Aorta (tissue), 5 donors: ENCODE measurements around the gene GNG4. TPM values are rescaled to one million over a fixed set of nuclear protein-coding genes. Genes with fewer than 3 reads are reported as not detected.
"Not testable (repeated sequence)": the region's sequence is repeated elsewhere in the genome, so short reads cannot be mapped to it uniquely, and the experiment has no call there.

Source experiments
- ATAC-seq: fragments of 200-7000 bp; cut with Tn5 transposase; one replicate; pipeline ENCODE4 v1.9.1; 2022; ENCODE audit warnings: moderate library complexity; ENCODE audit not compliant: low FRiP score
- DNase-seq, 2 donors: peaks; one replicate each; pipeline ENCODE4 v3.0.0-alpha.2; 2020
- H3K27ac ChIP-seq, 2 donors: one replicate each; pipeline ENCODE4 v1.5.1; 2013; ENCODE audit warnings: low read length in 2 of 2, mild to moderate bottlenecking in 2 of 2, moderate library complexity in 2 of 2, control low read depth in 1 of 2, inconsistent platforms in 1 of 2, low read depth in 1 of 2
- H3K27me3 ChIP-seq, 2 donors: one replicate each; pipeline ENCODE4 v1.6.1; 2013; ENCODE audit warnings: control low read depth in 1 of 2, low read length in 1 of 2, mild to moderate bottlenecking in 1 of 2, moderate library complexity in 1 of 2; ENCODE audit not compliant: insufficient read depth in 2 of 2, control insufficient read depth in 1 of 2
- H3K36me3 ChIP-seq, 2 donors: one replicate each; pipeline ENCODE4 v1.6.1; 2013; ENCODE audit warnings: control low read depth in 1 of 2, low read length in 1 of 2, mild to moderate bottlenecking in 1 of 2; ENCODE audit not compliant: insufficient read depth in 2 of 2, control insufficient read depth in 1 of 2
- H3K4me1 ChIP-seq, 2 donors: one replicate each; pipeline ENCODE4 v1.6.1; 2013; ENCODE audit warnings: low read length in 2 of 2, control low read depth in 1 of 2, mild to moderate bottlenecking in 1 of 2, moderate library complexity in 1 of 2; ENCODE audit not compliant: insufficient read depth in 2 of 2, control insufficient read depth in 1 of 2
- H3K4me3 ChIP-seq, 2 donors: one replicate each; pipeline ENCODE4 v1.5.1; 2013; ENCODE audit warnings: low read length in 2 of 2, control low read depth in 1 of 2, mild to moderate bottlenecking in 1 of 2
- H3K9me3 ChIP-seq: one replicate; pipeline ENCODE4 v1.6.1; 2013; ENCODE audit warnings: mild to moderate bottlenecking, low read length; ENCODE audit not compliant: control insufficient read depth
- WGBS, 2 donors: extraction: QIAGEN DNeasy Blood & Tissue Kit; methylation state at CpG; one replicate each; pipeline ENCODE4 v1.1.7; 2013; 5-methylcytosine and 5-hydroxymethylcytosine counted together
- intact Hi-C, 2 donors: fragments of 100-400 bp; cut with DNase I; formaldehyde crosslinking; loops; one replicate each; pipeline versions ENCODE4 v1.14.2 to v1.15.0; 2022
- polyA plus RNA-seq, 2 donors: library from polyadenylated mRNA; stranded (reverse); fragments of 200-250 nt; gene quantifications; one replicate each; pipeline ENCODE4 v1.2.3, GENCODE V29; 2013
- total RNA-seq, 2 donors: library from RNA; stranded (reverse); fragmentation: NEBNext Ultra II Directional; extraction: Animal tissue kit (Norgen Biotek cat#: 25700); gene quantifications; one replicate each; pipeline ENCODE4 v1.2.1, GENCODE V29; 2021
- donor health status: healthy with polysubstance abuse.
- donor health status: Bipolar disorder and iron deficiency.
- donor health status: DM: no; HTN: no; CAD: no.
- donor health status: DM: no; HTN: no; CAD: no.
- donor health status: DM: yes; HTN: yes; CAD: no.

The GNG4 gene
- total and polyA plus RNA-seq, 4 donors: 0.23 to 4.4 (median 0.62) TPM

- Histone ChIP-seq H3K36me3 (no peaks in the 10 kb centered on the region), H3K9me3 (no peaks in the 10 kb centered on the region), H3K4me3 (no peak overlapping the region), H3K27ac (no peak overlapping the region), H3K4me1 (no peaks in the 10 kb centered on the region), H3K27me3 (no peaks in the 10 kb centered on the region)
- intact Hi-C loops: no loop called here
- no peak for DNase-seq
- 59 to 63% methylated on average over 3 of the region's 3 CpGs for WGBS, 2 donors
- no peak for ATAC-seq
Measured at GRCh38 chr1:235608278-235608677, 41.3 kb downstream of the GNG4 start.

DNA sequence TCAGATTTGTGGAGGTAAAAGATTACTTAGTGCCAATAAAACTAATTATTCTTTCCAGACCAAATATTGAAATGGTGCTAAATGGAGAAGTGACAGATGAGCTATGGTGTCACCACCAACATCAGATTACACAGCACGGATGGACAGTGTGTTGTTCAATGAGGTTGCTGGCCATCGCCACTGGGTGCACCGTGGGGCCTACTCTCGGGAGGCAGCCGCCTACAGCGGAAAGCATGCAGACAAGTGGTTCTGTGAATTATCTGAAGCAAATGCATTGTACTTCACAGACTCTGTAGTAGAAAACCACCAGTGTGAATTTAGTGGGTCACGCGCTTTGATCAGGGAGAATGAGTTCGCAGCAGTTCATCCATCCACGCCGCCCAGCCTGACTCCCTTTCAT lies 42.3 kb downstream of the GNG4 start:
- intact Hi-C loops: no loop called here
- no peaks in the 10 kb centered on the region for H3K27me3 ChIP-seq
- ATAC-seq (no peak), DNase-seq (no peak)
- H3K36me3 ChIP-seq: no peaks in the 10 kb centered on the region
- H3K4me1 ChIP-seq: no peaks in the 10 kb centered on the region
- no peaks in the 10 kb centered on the region for H3K9me3 ChIP-seq
- no peak overlapping the region for H3K27ac ChIP-seq
- H3K4me3 ChIP-seq: no peak overlapping the region
- WGBS, 2 donors: 85 to 89% methylated on average over 11 of the region's 11 CpGs

GRCh38 chr1:235601104-235601503 lies 48.5 kb downstream of the GNG4 start:
- Histone ChIP-seq H3K27ac (no peak overlapping the region), H3K27me3 (no peaks in the 10 kb centered on the region), H3K4me1 (no peaks in the 10 kb centered on the region), H3K4me3 (no peak overlapping the region), H3K9me3 (no peaks in the 10 kb centered on the region), H3K36me3 (no peaks in the 10 kb centered on the region)
- DNase-seq (peak in 1 of 2 donors; percentile 32), ATAC-seq (no peak)
- intact Hi-C loops: no loop called here
- 72 to 80% methylated on average over 5 of the region's 5 CpGs for WGBS, 2 donors

DNA sequence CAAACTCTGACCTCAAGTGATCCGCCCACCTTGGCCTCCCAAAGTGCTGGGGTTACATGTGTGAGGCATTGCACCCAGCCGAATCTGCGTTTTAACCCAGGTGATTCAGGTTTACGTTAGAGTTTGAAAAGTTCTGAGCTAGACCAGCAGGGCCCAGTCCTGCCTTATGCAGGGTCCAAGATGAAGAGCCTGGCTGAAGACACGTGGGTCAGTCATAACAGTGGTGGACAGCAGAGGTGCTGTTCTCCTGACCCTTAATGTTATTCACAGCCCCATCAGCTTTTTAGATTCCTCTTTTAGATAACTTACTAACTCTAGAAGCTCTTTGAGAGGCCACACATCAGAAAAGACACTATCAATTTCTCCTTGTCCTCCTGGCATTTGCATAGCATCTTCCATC lies 50.0 kb downstream of the GNG4 start:
- Histone ChIP-seq H3K4me1 (no peaks in the 10 kb centered on the region), H3K9me3 (no peaks in the 10 kb centered on the region), H3K27ac (no peak overlapping the region), H3K4me3 (no peak overlapping the region), H3K36me3 (no peaks in the 10 kb centered on the region), H3K27me3 (no peaks in the 10 kb centered on the region)
- intact Hi-C loops: no loop called here
- 81 to 84% methylated on average over 5 of the region's 5 CpGs for WGBS, 2 donors
- no peak for DNase-seq
- no peak for ATAC-seq

DNA sequence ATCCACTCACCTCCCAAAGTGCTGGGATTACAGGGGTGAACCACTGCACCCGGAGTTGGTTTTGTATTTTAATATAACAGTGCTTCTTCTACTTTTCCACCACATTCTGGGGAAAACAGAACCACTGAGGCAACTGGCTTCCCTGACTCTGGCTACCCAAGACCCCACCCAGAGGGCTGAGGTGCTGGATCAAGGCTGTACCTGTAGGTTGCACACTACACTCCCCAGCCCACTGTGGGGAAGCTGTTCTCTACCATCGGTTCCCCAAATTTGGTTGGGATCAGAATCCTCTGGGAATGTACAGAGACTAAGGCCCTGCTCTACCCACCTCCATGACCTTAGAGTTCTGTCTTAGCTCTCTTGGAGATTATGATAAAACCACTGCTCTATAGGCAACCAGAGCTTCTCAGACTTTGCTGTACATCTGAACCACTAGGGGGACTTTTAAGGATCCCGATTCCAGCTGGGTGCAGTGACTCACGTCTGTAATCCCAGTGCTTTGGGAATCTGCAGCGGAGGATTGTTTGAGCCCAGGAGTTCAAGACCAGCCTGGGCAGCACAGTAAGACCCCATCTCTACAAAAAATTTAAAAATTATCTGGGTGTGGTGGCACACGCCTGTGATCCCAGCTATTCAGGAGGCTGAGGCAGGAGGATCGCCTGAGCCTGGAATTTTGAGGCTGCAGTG lies 51.6 kb downstream of the GNG4 start:
- ATAC-seq: no peak
- no peaks in the 10 kb centered on the region for H3K4me1 ChIP-seq
- no peaks in the 10 kb centered on the region for H3K36me3 ChIP-seq
- H3K4me3 ChIP-seq: no peak overlapping the region
- DNase-seq: peak in 1 of 2 donors; percentile 35
- no peaks in the 10 kb centered on the region for H3K27me3 ChIP-seq
- no peak overlapping the region for H3K27ac ChIP-seq
- H3K9me3 ChIP-seq: no peaks in the 10 kb centered on the region
- intact Hi-C loops: no loop called here
- 70 to 73% methylated on average over 7 of the region's 7 CpGs for WGBS, 2 donors

- Histone ChIP-seq H3K9me3 (no peaks in the 10 kb centered on the region), H3K27me3 (no peaks in the 10 kb centered on the region), H3K27ac (no peak overlapping the region), H3K36me3 (no peaks in the 10 kb centered on the region), H3K4me3 (no peak overlapping the region), H3K4me1 (no peaks in the 10 kb centered on the region)
- WGBS, 2 donors: 81% methylated on average over 8 of the region's 8 CpGs
- intact Hi-C loops: no loop called here
- no peak for ATAC-seq
- DNase-seq: peak in 1 of 2 donors; percentile 33
Measured at GRCh38 chr1:235595079-235595478, 54.5 kb downstream of the GNG4 start.

GRCh38 chr1:235594281-235594895 lies 55.2 kb downstream of the GNG4 start:
- intact Hi-C loops, H3K36me3 ChIP-seq, ATAC-seq, H3K9me3 ChIP-seq, H3K4me1 ChIP-seq, H3K4me3 ChIP-seq, H3K27ac ChIP-seq, H3K27me3 ChIP-seq: not testable (repeated sequence)
- 94% methylated on average over 20 of the region's 20 CpGs for WGBS, 2 donors
- peak in 1 of 2 donors; percentile 59 for DNase-seq

DNA sequence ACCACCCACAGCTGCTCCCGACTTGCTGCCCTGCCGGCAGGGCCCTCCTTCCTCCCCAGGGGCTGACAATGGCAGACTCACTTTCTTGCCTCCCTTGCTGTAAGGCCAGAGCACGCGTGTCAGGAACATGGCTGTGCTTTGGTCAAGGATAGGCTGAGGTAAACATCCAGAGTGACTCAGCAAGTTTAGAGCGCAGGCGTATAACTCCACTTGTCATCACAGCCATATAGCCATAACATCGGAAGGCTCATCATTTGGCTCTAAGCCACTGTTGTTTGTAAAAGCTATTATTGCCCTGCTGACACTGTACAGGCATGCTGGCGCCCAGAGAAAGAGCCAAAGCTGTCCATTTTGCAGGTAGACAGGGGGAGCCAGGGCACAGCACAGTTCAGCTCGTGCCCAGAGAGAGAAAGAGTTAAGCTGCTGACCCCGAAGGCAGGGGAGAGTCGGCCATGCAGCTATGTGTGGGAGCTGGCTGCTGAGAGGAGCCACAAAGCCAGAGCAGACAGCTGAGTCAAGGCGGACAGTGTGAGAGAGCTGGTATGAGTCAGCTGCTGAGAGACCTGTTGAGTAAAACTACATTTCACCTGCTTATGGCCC lies 60.6 kb downstream of the GNG4 start:
- intact Hi-C loops: loop anchor here in 1 of 2 donors (10.0 kb wide), 1 partner anchor 56 kb away; the partner anchor contains the start of gene GNG4
- no peaks in the 10 kb centered on the region for H3K9me3 ChIP-seq
- H3K27ac ChIP-seq: no peak overlapping the region
- no peaks in the 10 kb centered on the region for H3K27me3 ChIP-seq
- H3K36me3 ChIP-seq: no peaks in the 10 kb centered on the region
- ATAC-seq (no peak), DNase-seq (no peak)
- H3K4me1 ChIP-seq: no peaks in the 10 kb centered on the region
- WGBS, 2 donors: 82 to 83% methylated on average over 12 of the region's 12 CpGs
- no peak overlapping the region for H3K4me3 ChIP-seq

- Histone ChIP-seq H3K4me1 (no peaks in the 10 kb centered on the region), H3K36me3 (no peaks in the 10 kb centered on the region), H3K27ac (no peak overlapping the region), H3K9me3 (no peaks in the 10 kb centered on the region), H3K4me3 (no peak overlapping the region), H3K27me3 (no peaks in the 10 kb centered on the region)
- DNase-seq (no peak), ATAC-seq (no peak)
- WGBS, 2 donors: 89 to 92% methylated on average over 6 to 9 of the region's 9 CpGs
- intact Hi-C loops: loop anchor here in 1 of 2 donors (10.0 kb wide), 1 partner anchor 57 kb away; the partner anchor contains the start of gene GNG4
Measured at GRCh38 chr1:235588156-235588555, 61.4 kb downstream of the GNG4 start.
